ENCODE measurements around the gene DGCR6L. TPM values are rescaled to one million over a fixed set of nuclear protein-coding genes. Genes with fewer than 3 reads are reported as not detected.
"Not testable (repeated sequence)": the region's sequence is repeated elsewhere in the genome, so short reads cannot be mapped to it uniquely, and the experiment has no call there.

DGCR6L gene
- polyA plus RNA-seq, 4 donors: 47.2 to 80.1 (median 53.8) TPM

- no peaks in the 10 kb centered on the region for H3K9me3 ChIP-seq (ENCODE audit: control insufficient read depth in 2 of 2, insufficient read depth in 1 of 2, low read depth in 1 of 2, low read length in 1 of 2)
- H3K36me3 ChIP-seq (ENCODE audit: control insufficient read depth in 3 of 3, insufficient read depth in 2 of 3, low read depth in 1 of 3, low read length in 3 of 3): no peaks in the 10 kb centered on the region
- H3K4me3 ChIP-seq (ENCODE audit: low read depth in 1 of 3, low read length in 3 of 3): no peak overlapping the region
- 77 to 84% (median 83%) methylated on average over 13 of the region's 13 CpGs for WGBS, 3 donors
- FAIRE-seq: no peak
- H3K4me1 ChIP-seq (ENCODE audit: control insufficient read depth in 3 of 3, insufficient read depth in 2 of 3, low read depth in 1 of 3, low read length in 2 of 3): peaks cover 0 to 3% (median 0%) of the 10 kb centered on the region in 3 donors
- no peak for DNase-seq
- H3K27me3 ChIP-seq (ENCODE audit: control insufficient read depth in 3 of 3, insufficient read depth in 3 of 3, low read length in 3 of 3): peaks cover 0 to 3% (median 0%) of the 10 kb centered on the region in 3 donors
- H3K27ac ChIP-seq (ENCODE audit: low read depth in 1 of 3, low read length in 2 of 3): no peak overlapping the region
Observed at GRCh38 chr22:20292673-20293232, 27.1 kb downstream of the DGCR6L start.

GRCh38 chr22:20292108-20292507, 27.8 kb downstream of the DGCR6L start:
- no peaks in the 10 kb centered on the region for H3K36me3 ChIP-seq (ENCODE audit: control insufficient read depth in 3 of 3, insufficient read depth in 2 of 3, low read depth in 1 of 3, low read length in 3 of 3)
- H3K27me3 ChIP-seq (ENCODE audit: control insufficient read depth in 3 of 3, insufficient read depth in 3 of 3, low read length in 3 of 3): peaks cover 0 to 3% (median 0%) of the 10 kb centered on the region in 3 donors
- no peaks in the 10 kb centered on the region for H3K9me3 ChIP-seq (ENCODE audit: control insufficient read depth in 2 of 2, insufficient read depth in 1 of 2, low read depth in 1 of 2, low read length in 1 of 2)
- DNase-seq (no peak), FAIRE-seq (no peak)
- H3K27ac ChIP-seq (ENCODE audit: low read depth in 1 of 3, low read length in 2 of 3): no peak overlapping the region
- H3K4me1 ChIP-seq (ENCODE audit: control insufficient read depth in 3 of 3, insufficient read depth in 2 of 3, low read depth in 1 of 3, low read length in 2 of 3): no peaks in the 10 kb centered on the region
- 77 to 90% (median 88%) methylated on average over 5 of the region's 5 CpGs for WGBS, 3 donors
- H3K4me3 ChIP-seq (ENCODE audit: low read depth in 1 of 3, low read length in 3 of 3): no peak overlapping the region

GRCh38 chr22:20291604-20292063, 28.2 kb downstream of the DGCR6L start:
- FAIRE-seq: no peak
- 65 to 67% (median 66%) methylated on average over 11 of the region's 11 CpGs for WGBS, 3 donors
- H3K27ac ChIP-seq (ENCODE audit: low read depth in 1 of 3, low read length in 2 of 3): no peak overlapping the region
- no peaks in the 10 kb centered on the region for H3K9me3 ChIP-seq (ENCODE audit: control insufficient read depth in 2 of 2, insufficient read depth in 1 of 2, low read depth in 1 of 2, low read length in 1 of 2)
- no peaks in the 10 kb centered on the region for H3K4me1 ChIP-seq (ENCODE audit: control insufficient read depth in 3 of 3, insufficient read depth in 2 of 3, low read depth in 1 of 3, low read length in 2 of 3)
- H3K36me3 ChIP-seq (ENCODE audit: control insufficient read depth in 3 of 3, insufficient read depth in 2 of 3, low read depth in 1 of 3, low read length in 3 of 3): no peaks in the 10 kb centered on the region
- no peak overlapping the region for H3K4me3 ChIP-seq (ENCODE audit: low read depth in 1 of 3, low read length in 3 of 3)
- DNase-seq: no peak
- peaks cover 0 to 3% (median 0%) of the 10 kb centered on the region in 3 donors for H3K27me3 ChIP-seq (ENCODE audit: control insufficient read depth in 3 of 3, insufficient read depth in 3 of 3, low read length in 3 of 3)

- Histone ChIP-seq H3K27me3 (ENCODE audit: control insufficient read depth in 3 of 3, insufficient read depth in 3 of 3, low read length in 3 of 3) (peaks cover 0 to 3% (median 0%) of the 10 kb centered on the region in 3 donors), H3K27ac (ENCODE audit: low read depth in 1 of 3, low read length in 2 of 3) (no peak overlapping the region), H3K4me1 (ENCODE audit: control insufficient read depth in 3 of 3, insufficient read depth in 2 of 3, low read depth in 1 of 3, low read length in 2 of 3) (no peaks in the 10 kb centered on the region), H3K36me3 (ENCODE audit: control insufficient read depth in 3 of 3, insufficient read depth in 2 of 3, low read depth in 1 of 3, low read length in 3 of 3) (no peaks in the 10 kb centered on the region), H3K4me3 (ENCODE audit: low read depth in 1 of 3, low read length in 3 of 3) (no peak overlapping the region), H3K9me3 (ENCODE audit: control insufficient read depth in 2 of 2, insufficient read depth in 1 of 2, low read depth in 1 of 2, low read length in 1 of 2) (no peaks in the 10 kb centered on the region)
- WGBS, 3 donors: 59 to 85% (median 71%) methylated on average over 5 of the region's 5 CpGs
- DNase-seq (no peak), FAIRE-seq (no peak)
Observed at GRCh38 chr22:20291249-20291586, 28.6 kb downstream of the DGCR6L start.

- 80 to 81% (median 81%) methylated on average over 13 of the region's 13 CpGs for WGBS, 3 donors
- no peak overlapping the region for H3K4me3 ChIP-seq (ENCODE audit: low read depth in 1 of 3, low read length in 3 of 3)
- FAIRE-seq: no peak
- H3K27ac ChIP-seq (ENCODE audit: low read depth in 1 of 3, low read length in 2 of 3): no peak overlapping the region
- no peaks in the 10 kb centered on the region for H3K36me3 ChIP-seq (ENCODE audit: control insufficient read depth in 3 of 3, insufficient read depth in 2 of 3, low read depth in 1 of 3, low read length in 3 of 3)
- DNase-seq: no peak
- no peaks in the 10 kb centered on the region for H3K9me3 ChIP-seq (ENCODE audit: control insufficient read depth in 2 of 2, insufficient read depth in 1 of 2, low read depth in 1 of 2, low read length in 1 of 2)
- peaks cover 0 to 3% (median 0%) of the 10 kb centered on the region in 3 donors for H3K27me3 ChIP-seq (ENCODE audit: control insufficient read depth in 3 of 3, insufficient read depth in 3 of 3, low read length in 3 of 3)
- H3K4me1 ChIP-seq (ENCODE audit: control insufficient read depth in 3 of 3, insufficient read depth in 2 of 3, low read depth in 1 of 3, low read length in 2 of 3): no peaks in the 10 kb centered on the region
Observed at GRCh38 chr22:20290578-20291248, 29.1 kb downstream of the DGCR6L start.

GRCh38 chr22:20290045-20290392, 29.8 kb downstream of the DGCR6L start:
- Histone ChIP-seq H3K27me3 (ENCODE audit: control insufficient read depth in 3 of 3, insufficient read depth in 3 of 3, low read length in 3 of 3) (peaks cover 0 to 3% (median 0%) of the 10 kb centered on the region in 3 donors), H3K36me3 (ENCODE audit: control insufficient read depth in 3 of 3, insufficient read depth in 2 of 3, low read depth in 1 of 3, low read length in 3 of 3) (no peaks in the 10 kb centered on the region), H3K9me3 (ENCODE audit: control insufficient read depth in 2 of 2, insufficient read depth in 1 of 2, low read depth in 1 of 2, low read length in 1 of 2) (no peaks in the 10 kb centered on the region), H3K4me1 (ENCODE audit: control insufficient read depth in 3 of 3, insufficient read depth in 2 of 3, low read depth in 1 of 3, low read length in 2 of 3) (no peaks in the 10 kb centered on the region), H3K27ac (ENCODE audit: low read depth in 1 of 3, low read length in 2 of 3) (no peak overlapping the region), H3K4me3 (ENCODE audit: low read depth in 1 of 3, low read length in 3 of 3) (no peak overlapping the region)
- WGBS, 3 donors: 80 to 86% (median 80%) methylated on average over 5 to 10 of the region's 10 CpGs
- DNase-seq: no peak
- no peak for FAIRE-seq

- FAIRE-seq: not testable (repeated sequence)
Observed at GRCh38 chr22:20289182-20290044, 30.4 kb downstream of the DGCR6L start.

GRCh38 chr22:20286784-20287423, 33.0 kb downstream of the DGCR6L start:
- not testable (repeated sequence) for H3K9me3 ChIP-seq (ENCODE audit: control insufficient read depth in 2 of 2, insufficient read depth in 1 of 2, low read depth in 1 of 2, low read length in 1 of 2); H3K27ac ChIP-seq (ENCODE audit: low read depth in 1 of 3, low read length in 2 of 3); H3K4me3 ChIP-seq (ENCODE audit: low read depth in 1 of 3, low read length in 3 of 3); FAIRE-seq; H3K36me3 ChIP-seq (ENCODE audit: control insufficient read depth in 3 of 3, insufficient read depth in 2 of 3, low read depth in 1 of 3, low read length in 3 of 3); H3K4me1 ChIP-seq (ENCODE audit: control insufficient read depth in 3 of 3, insufficient read depth in 2 of 3, low read depth in 1 of 3, low read length in 2 of 3); DNase-seq; H3K27me3 ChIP-seq (ENCODE audit: control insufficient read depth in 3 of 3, insufficient read depth in 3 of 3, low read length in 3 of 3)
- WGBS, 3 donors: 34 to 62% (median 53%) methylated on average over 13 to 19 of the region's 20 CpGs

More at GRCh38 chr22:20289182-20290044, 30.4 kb downstream of the DGCR6L start:
- WGBS, 3 donors: 72 to 77% (median 75%) methylated on average over 19 to 22 of the region's 23 CpGs
- H3K4me3 ChIP-seq (ENCODE audit: low read depth in 1 of 3, low read length in 3 of 3); H3K4me1 ChIP-seq (ENCODE audit: control insufficient read depth in 3 of 3, insufficient read depth in 2 of 3, low read depth in 1 of 3, low read length in 2 of 3); H3K9me3 ChIP-seq (ENCODE audit: control insufficient read depth in 2 of 2, insufficient read depth in 1 of 2, low read depth in 1 of 2, low read length in 1 of 2); H3K27ac ChIP-seq (ENCODE audit: low read depth in 1 of 3, low read length in 2 of 3); H3K36me3 ChIP-seq (ENCODE audit: control insufficient read depth in 3 of 3, insufficient read depth in 2 of 3, low read depth in 1 of 3, low read length in 3 of 3); H3K27me3 ChIP-seq (ENCODE audit: control insufficient read depth in 3 of 3, insufficient read depth in 3 of 3, low read length in 3 of 3); DNase-seq: not testable (repeated sequence)
